OCI-LY3 (cell line): Measurements from ENCODE around the gene CYP46A1.

Source experiments
- H2AFZ ChIP-seq: fragments of 200-600, 300-600 bp; shearing (Covaris generic); 2 replicates; pipeline ENCODE4 v1.6.0; 2014; ENCODE audit warnings: antibody characterized with exemption, low read depth, low read length
- H3K27ac ChIP-seq: fragments of 200-600, 300-600 bp; sonication (generic); 2 replicates; pipeline ENCODE4 v1.5.1; 2014; ENCODE audit warnings: mild to moderate bottlenecking, low read length, moderate library complexity, mixed read lengths
- H3K27me3 ChIP-seq: fragments of 200-600, 300-600 bp; sonication (generic); 2 replicates; pipeline ENCODE4 v1.6.1; 2014; ENCODE audit warnings: low read depth, low read length, mixed read lengths
- H3K36me3 ChIP-seq: fragments of 200-600, 300-600 bp; sonication (generic); replicated peaks from 2 replicates; pipeline ENCODE3; 2014; ENCODE audit warnings: low read depth, low read length, mixed read lengths
- H3K4me1 ChIP-seq: fragments of 300-600, 200-600 bp; sonication (generic); 2 replicates; pipeline ENCODE4 v1.6.1; 2014; ENCODE audit warnings: low read length, mixed read lengths
- H3K4me2 ChIP-seq: fragments of 200-600, 300-600 bp; sonication (generic); 2 replicates; pipeline ENCODE4 v1.6.1; 2014; ENCODE audit warnings: low read length, mixed read lengths
- H3K4me3 ChIP-seq: fragments of 300-600, 200-600 bp; sonication (generic); 2 replicates; pipeline ENCODE4 v1.5.1; 2014; ENCODE audit warnings: antibody characterized with exemption, mild to moderate bottlenecking, low read length, moderate library complexity
- H3K79me2 ChIP-seq: fragments of 300-600, 200-600 bp; shearing (Covaris generic); 2 replicates; pipeline ENCODE4 v1.6.1; 2014; ENCODE audit warnings: mild to moderate bottlenecking, low read length, mixed read lengths
- H3K9ac ChIP-seq: fragments of 300-600, 200-600 bp; shearing (Covaris generic); 2 replicates; pipeline ENCODE4 v1.6.0; 2014; ENCODE audit warnings: mild to moderate bottlenecking, low read length, moderate library complexity
- H3K9me3 ChIP-seq: fragments of 200-600, 300-600 bp; shearing (Covaris generic); 2 replicates; pipeline ENCODE4 v1.6.1; 2014; ENCODE audit warnings: low read length, mixed read lengths; ENCODE audit not compliant: insufficient read depth
- H4K20me1 ChIP-seq: fragments of 200-600, 300-600 bp; sonication (generic); 2 replicates; pipeline ENCODE4 v1.6.1; 2016; ENCODE audit warnings: low read length, mixed read lengths; ENCODE audit not compliant: insufficient read depth
- EZH2phosphoT487 ChIP-seq: fragments of 200-600 bp; shearing (Covaris generic); IDR thresholded peaks from 2 replicates; pipeline ENCODE4 v1.6.1; 2018; ENCODE audit warnings: antibody characterized with exemption, mixed run types, low read depth
- TF ChIP-seq, protein P1 (sequence below): fragments of 200-600, 300-600 bp; sonication (generic); IDR thresholded peaks from 2 replicates; pipeline ENCODE4 v1.5.1; 2014; ENCODE audit warnings: antibody characterized with exemption, low read length, low read depth

Gene CYP46A1

DNA sequence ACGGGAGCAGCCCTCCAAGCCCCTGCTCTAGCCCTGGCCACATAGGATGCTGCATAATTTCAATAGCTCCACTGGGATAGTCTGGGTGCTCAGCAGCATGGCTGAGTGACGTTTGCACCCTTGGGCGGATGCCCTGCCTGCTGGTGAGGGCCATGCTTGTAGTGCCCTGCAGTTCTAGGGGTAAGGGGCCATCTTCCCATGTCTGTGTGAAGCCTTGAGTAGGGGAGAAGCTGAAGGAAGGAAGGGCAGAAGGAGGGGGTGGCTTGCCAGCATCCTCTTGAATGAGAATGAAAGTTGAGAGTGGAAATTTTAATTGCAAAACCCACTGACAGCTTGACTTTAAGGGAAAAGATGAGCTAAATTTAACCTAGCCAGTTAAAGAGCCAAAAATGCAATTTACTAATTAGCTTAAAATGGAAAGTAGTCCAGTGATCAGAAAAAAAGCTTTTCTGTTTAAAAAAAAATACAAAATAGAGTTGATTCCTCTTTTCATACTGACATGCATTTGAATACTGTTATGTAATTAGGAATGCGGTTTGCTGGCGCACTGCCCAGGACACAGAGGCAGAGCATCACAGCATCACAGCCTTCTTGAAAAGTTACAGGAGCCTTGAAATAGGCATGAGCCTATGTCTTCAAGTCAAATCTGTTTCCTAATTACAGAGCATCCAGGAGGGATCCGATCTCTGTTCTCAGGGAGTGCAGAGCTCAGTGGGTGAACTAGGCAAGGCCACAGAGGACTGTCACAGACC, 90.6 kb downstream of the CYP46A1 start:
- Histone ChIP-seq H3K27ac (no peak overlapping the region), H3K36me3 (no peaks in the 10 kb centered on the region), H4K20me1 (no peaks in the 10 kb centered on the region), H3K4me3 (no peak overlapping the region), H3K4me2 (no peak overlapping the region), H3K27me3 (peaks cover 18% of the 10 kb centered on the region), H3K9ac (no peak overlapping the region), H3K4me1 (peaks cover 18% of the 10 kb centered on the region), H3K9me3 (peaks cover 6% of the 10 kb centered on the region; the same call in 1 of the 2 replicates), H2AFZ (no peak overlapping the region), H3K79me2 (no peaks in the 10 kb centered on the region)
- TF ChIP-seq, protein P1, sequence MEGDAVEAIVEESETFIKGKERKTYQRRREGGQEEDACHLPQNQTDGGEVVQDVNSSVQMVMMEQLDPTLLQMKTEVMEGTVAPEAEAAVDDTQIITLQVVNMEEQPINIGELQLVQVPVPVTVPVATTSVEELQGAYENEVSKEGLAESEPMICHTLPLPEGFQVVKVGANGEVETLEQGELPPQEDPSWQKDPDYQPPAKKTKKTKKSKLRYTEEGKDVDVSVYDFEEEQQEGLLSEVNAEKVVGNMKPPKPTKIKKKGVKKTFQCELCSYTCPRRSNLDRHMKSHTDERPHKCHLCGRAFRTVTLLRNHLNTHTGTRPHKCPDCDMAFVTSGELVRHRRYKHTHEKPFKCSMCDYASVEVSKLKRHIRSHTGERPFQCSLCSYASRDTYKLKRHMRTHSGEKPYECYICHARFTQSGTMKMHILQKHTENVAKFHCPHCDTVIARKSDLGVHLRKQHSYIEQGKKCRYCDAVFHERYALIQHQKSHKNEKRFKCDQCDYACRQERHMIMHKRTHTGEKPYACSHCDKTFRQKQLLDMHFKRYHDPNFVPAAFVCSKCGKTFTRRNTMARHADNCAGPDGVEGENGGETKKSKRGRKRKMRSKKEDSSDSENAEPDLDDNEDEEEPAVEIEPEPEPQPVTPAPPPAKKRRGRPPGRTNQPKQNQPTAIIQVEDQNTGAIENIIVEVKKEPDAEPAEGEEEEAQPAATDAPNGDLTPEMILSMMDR, result no peak
- TF ChIP-seq EZH2phosphoT487, result no peak

DNA sequence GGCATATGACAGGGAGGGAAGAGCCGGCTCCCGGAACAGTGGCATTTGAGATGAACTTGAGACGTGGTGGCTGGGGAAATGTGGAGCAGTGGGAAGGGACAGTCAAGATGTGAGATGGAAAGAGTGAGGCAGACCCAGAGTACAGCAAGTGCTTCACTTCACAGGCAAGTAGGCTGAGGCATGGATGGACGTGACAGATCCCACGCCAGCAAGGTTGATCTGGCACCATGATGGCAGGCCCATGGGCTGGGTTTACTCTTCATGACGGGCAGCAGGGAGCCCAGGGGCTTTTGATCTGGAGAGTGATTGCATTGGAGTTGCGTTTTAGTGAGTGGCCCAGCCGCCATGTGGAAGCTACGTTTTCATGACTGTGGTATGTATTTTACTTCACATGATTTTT, 91.3 kb downstream of the CYP46A1 start:
- Histone ChIP-seq H3K79me2 (no peaks in the 10 kb centered on the region), H3K27me3 (peaks cover 18% of the 10 kb centered on the region), H3K27ac (no peak overlapping the region), H3K4me3 (no peak overlapping the region), H3K9ac (no peak overlapping the region), H2AFZ (no peak overlapping the region), H3K9me3 (peaks cover 6% of the 10 kb centered on the region; the same call in 1 of the 2 replicates), H4K20me1 (no peaks in the 10 kb centered on the region), H3K4me2 (no peak overlapping the region), H3K4me1 (peaks cover 18% of the 10 kb centered on the region), H3K36me3 (no peaks in the 10 kb centered on the region)
- TF ChIP-seq, protein P1, result no peak
- no peak for TF ChIP-seq EZH2phosphoT487
